HG03135 (cell line): Measurements from ENCODE around the gene RHOA.

ENCODE experiments used
- ATAC-seq: cut with Tn5 transposase; IDR thresholded peaks from one replicate; pipeline ENCODE4 v1.9.1; 2021; ENCODE audit warnings: mild to moderate bottlenecking, moderate library complexity; ENCODE audit not compliant: unreplicated experiment

The RHOA gene

DNA sequence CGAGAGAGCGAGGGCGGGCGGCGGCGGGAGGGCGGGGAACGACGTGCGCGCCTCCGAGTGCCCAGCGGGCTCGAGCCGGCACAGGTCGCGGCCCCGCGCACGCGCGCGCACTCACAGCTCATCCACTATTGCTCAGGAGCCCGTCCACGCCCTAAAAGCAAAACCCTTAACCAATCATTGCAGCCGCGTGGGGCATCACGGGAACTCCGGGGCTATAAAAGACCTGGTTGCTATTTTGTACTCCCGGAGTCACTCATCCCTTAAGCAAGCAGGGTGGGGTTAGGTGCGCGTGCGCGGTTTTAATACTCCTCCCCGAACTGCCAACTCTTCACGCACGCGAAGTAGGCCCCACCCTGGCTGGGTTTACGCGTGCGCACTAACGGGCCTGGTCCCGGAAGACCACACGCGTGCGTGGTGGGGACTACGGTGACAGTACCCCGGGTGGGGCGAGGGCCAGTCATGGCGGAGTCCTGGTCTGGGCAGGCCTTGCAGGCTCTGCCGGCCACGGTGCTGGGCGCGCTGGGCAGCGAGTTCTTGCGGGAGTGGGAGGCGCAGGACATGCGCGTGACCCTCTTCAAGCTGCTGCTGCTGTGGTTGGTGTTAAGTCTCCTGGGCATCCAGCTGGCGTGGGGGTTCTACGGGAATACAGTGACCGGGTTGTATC, at the start of gene RHOA, which contains the start of gene TCTA:
RHOA (minus strand) TSS at position 9 of the 664 bp plus-strand sequence. CDS start 36,387 bp downstream, outside the sequence.
TCTA (plus strand) TSS at position 456 of the 664 bp plus-strand sequence; CDS start at position 460, 4 bp downstream.
- ATAC-seq = peak; percentile 75

DNA sequence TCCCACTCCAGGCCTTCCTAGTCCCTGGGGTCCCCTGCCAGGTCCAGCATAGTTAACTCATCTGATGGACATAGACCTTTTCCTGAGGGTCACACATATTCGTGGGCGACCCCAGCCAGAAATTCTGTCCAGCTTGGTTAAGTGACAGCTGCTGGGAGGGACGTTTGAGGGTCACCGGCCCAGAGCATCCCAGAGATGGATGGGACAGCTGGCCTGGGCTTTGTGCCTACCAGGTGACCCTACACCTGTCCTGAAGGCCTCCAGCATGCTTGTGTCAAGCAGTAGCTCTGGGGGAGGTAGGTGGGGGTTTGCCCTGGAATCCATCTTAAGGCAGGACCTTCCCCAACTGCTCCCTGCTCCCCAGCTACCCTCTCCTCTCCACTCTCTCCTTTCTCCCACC, 49.2 kb upstream of the RHOA start:
- ATAC-seq = no peak

DNA sequence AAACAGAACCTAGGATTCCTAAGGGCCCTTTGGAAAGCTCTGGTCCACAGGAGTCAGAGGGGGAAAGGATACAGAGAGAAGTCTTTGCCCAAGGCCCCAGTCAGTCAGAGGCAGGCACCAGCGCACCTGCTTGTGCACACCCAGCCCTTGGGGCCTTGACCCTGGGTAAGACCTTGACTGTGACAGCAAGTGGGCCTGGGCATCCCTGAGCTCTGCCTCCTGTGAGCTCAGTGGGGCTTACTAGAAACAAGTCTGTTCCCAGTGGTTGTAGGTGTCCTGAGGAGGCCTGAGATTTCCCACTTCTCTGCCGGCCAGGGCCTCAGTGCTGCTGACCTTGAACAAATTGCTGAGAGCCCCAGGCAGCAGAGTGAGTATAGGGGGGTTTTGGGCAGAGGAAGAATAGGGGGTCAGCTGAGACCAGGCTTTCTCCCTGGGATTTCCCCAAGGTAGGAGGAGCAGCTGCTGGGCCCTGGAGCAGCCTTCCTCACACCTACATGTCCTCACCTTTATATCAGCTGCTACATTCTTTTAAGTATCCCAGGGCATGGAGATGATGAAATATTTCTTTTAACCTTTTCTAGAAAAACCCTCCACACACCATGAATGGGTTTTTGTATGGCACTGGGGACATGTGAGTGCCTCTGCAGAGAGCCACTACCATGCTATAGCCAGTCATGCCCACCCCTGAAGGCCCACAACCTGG, 48.6 kb upstream of the RHOA start:
- no peak for ATAC-seq

DNA sequence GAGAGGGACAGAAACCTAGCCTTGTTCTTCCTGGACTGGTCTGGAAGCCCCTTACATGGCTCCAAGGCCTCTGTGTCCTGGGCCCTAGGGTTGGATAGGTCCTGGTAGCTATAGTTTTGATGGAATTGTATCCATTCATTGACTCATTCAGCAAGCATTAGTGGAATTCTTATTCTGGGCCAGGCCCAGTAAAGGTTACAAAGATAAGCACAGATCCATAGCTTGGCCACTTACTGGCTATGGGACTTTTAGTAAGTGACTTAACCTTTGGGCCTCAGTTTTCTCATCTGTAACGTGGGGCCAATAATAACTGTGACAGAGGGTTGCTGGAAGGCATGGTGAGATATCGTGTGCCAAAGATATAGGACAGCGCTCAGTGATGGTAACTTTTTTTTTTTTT, 44.7 kb upstream of the RHOA start:
- no peak for ATAC-seq

GRCh38 chr3:49454898-49455681, 43.3 kb upstream of the RHOA start:
- ATAC-seq = no peak

DNA sequence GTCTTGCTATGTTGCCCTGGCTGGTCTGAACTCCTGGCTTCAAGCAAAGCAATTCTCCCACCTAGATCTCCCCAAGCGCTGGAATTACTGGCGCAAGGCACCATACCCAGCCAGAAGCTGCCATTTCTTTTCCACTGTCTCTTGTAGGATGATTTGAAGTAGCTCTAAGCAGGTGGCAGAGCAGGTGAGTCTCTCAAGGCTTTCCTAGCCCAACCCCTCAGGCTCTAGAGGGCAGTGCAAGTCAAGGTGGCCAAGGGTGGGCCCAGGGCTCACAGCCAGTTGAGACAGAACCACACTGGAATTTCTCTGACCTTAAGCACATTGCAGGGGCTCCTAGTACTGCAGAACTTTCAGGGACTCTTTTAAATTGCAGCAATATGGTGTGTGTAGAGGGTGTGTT, 42.7 kb upstream of the RHOA start:
- ATAC-seq = no peak

DNA sequence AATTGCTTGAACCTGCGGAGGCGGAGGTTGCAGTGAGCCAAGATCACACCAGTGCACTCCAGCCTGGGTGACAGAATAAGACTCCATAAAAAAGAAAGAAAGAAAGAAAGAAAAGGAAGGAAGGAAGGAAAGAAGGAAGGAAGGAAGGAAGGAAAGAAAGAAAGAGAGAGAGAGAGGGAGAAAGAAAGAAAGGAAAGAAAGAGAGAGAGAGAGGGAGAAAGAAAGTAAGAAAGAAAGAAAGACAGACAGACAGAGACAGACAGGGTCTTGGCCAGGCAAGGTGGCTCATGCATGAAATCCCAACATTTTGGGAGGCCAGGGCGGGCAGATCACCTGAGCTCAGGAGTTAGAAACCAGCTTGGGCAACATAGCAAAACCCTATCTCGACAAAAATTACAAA, 41.8 kb upstream of the RHOA start:
- no peak for ATAC-seq

- ATAC-seq = no peak
Measured at GRCh38 chr3:49445391-49445790, 33.6 kb upstream of the RHOA start.

DNA sequence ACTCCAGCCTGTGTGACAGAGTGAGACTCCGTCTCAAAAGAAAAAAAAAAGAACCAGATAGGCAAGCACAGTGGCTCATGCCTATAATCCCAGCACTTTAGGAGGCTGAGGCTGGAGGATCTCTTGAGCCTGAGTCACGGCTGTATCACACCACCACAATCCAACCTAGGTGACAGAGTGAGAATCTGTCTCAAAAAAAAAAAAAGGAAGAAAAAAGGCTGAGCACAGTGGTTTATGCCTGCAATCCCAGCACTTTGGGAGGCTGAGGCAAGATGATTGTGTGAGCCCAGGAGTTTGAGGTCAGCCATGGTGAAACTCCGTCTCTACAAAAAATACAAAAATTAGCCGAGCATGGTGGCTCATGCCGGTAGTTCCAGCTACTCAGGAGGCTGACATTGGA, 23.0 kb upstream of the RHOA start:
- no peak for ATAC-seq

DNA sequence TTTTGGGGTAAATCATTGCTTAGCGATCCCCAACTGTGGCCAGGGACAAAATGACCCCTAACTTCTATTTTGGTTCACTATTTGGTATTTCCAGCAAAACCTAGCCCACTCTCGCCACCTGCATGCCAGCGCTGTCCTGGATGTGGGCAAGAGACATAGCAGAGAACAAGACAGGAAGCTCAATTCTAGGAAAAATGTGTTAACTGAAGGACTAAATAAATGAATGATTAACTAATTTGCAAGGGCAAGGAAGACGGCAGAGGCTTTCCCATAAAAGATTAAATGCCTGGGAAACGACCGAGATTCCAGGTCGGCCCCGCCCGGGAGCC, 16.9 kb upstream of the RHOA start:
- ATAC-seq = no peak

- ATAC-seq = no peak
Measured at GRCh38 chr3:49427586-49427985, 15.8 kb upstream of the RHOA start.

GRCh38 chr3:49424816-49425215, 13.0 kb upstream of the RHOA start:
- no peak for ATAC-seq

DNA sequence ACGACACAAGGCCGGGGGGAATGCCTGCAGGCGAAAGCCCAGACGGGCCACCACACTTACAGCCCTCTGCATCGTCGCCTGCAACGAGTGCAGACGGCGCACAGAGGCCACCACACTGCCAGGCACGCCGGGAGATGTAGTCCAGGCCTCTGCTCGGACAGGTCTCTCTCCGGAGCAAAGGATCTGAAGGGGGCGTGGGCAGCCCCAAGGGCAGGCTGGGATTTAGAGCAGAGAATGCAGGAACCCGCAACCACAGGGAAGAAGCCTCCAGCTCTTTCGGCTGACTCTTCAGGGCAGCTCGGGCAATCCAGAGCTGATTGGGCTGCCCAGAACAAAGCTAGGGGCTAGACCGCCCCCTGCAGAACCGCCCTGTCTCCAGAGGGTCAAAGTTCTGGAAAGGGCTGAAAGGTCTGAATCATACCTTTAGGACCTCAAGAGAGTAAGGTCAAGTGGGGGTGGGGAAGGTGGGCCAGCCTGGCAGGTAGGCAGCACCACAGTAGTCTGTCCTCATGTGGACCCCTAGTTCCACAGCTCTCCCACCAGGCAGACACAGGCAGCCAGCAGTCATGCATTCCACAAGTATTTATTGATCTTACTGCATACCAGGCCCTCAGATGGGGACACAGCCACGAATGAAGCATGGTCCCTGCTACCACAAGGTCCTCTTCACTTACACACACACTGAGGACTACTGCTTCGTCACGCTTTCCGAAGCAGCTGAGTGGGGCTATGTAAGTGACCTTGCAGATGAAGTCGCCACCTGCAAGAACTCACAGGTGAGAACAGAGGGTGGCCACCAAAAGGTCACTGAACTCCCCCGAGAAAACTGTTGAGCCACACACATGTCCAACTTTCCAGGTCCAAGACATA, 10.8 kb upstream of the RHOA start, which contains the start of gene AMT:
AMT (minus strand) TSS at position 95 of the 870 bp plus-strand sequence; CDS start at position 72, 23 bp downstream.
- ATAC-seq = no peak

GRCh38 chr3:49421890-49422378, 10.2 kb upstream of the RHOA start:
- ATAC-seq = no peak

GRCh38 chr3:49417516-49418120, 5.8 kb upstream of the RHOA start:
- no peak for ATAC-seq

DNA sequence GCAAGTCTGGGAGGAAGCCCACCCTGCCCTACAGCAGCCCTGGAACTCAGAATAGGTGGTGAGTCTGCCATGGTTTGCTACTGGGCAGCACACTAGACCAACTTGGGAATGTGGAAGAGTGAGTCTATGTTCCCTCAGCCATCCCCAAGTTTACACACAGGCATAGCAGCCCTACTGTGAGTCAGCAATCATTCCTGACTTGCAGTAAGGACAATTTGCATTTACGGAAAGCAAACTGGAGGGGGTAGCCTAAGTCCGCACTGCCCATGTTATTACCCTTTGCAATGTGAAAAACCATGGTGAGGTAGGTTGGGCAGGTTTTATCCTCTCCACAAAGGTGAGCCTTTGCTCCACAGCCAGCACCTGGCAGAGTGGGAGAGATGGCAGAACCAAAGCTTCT, 5.1 kb upstream of the RHOA start:
- no peak for ATAC-seq

GRCh38 chr3:49415931-49416601, 4.3 kb upstream of the RHOA start:
- ATAC-seq = no peak

DNA sequence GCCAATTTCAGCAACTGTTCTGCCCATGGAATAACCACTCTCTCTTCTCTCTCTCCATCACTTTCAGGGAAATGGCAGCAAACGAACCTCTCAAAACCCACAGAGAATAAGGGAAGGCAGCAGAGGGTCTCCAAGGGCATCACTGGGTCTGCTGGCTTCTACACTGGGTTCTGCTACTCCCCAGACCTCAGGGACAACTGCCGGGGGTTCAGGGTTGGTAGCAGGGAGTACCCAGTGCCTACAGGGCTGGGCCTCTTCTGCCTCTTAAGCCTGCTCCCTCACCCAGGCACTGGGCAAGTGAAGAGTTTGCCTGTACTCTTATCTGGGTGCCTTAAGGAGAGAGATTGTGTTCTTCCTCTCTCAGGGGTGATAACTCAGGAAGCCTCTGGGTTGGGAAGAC, 3.0 kb upstream of the RHOA start:
- ATAC-seq = no peak

DNA sequence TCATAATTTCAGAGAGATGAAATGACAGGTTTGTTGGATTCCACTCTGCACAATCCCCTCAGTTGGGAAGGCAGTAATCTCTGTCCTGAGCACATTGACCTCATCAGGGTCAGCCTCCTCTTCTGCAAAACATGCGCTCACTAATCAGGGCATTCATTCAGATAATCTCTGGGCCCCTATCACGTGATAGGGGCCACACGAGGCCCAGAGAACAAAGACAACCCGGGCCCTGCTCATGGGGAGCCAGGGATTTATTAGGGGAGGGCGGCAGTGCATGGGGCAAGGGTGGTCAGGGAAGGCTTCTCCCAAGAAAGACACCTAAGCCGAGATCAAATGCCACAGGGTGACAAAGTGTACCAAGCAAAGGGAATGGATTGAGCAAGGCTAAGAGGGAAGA, 1.6 kb upstream of the RHOA start:
- ATAC-seq = no peak
